GM12891 (cell line): ENCODE data around the gene S100A16.

Experiments
- POLR2A ChIP-seq: IDR thresholded peaks from 2 replicates; pipeline ENCODE4 v1.6.1; 2011; ENCODE audit warnings: low read depth, low read length, control low read depth
- POLR2AphosphoS5 ChIP-seq: IDR thresholded peaks from 2 replicates; pipeline ENCODE4 v1.6.1; 2011; ENCODE audit warnings: low read depth, low read length, control low read depth
- POU2F2 ChIP-seq: IDR thresholded peaks from 2 replicates; pipeline ENCODE4 v1.6.1; 2011; ENCODE audit warnings: low read depth, mild to moderate bottlenecking, control low read depth, low read length, moderate library complexity
- TAF1 ChIP-seq: IDR thresholded peaks from 2 replicates; pipeline ENCODE4 v1.6.1; 2011; ENCODE audit warnings: low read depth, low read length, control low read depth

DNA sequence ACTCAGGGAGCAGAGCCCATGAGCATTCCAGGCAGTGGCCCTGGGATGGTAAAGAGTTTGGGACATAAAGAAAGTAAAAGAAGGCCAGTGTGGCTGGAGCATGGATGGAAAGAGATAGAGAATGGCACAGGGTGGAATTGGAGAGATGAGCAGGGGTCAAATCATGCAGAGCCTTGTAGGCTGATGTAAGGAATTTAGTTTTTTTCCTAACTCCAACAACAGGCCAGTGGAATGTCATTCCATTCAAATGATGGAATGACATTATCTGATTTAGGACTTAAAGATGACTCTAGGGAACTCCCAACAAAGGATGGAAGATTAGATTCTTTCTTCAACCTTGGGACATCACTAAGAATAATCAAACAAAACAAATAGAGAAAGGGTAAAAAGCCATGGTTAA is 34.4 kb downstream of the S100A16 start:
- TF ChIP-seq POLR2AphosphoS5, result no peak
- no peak for TF ChIP-seq POLR2A
- TF ChIP-seq TAF1, result no peak
- TF ChIP-seq POU2F2, result no peak
